SKM-1 (cell line): ENCODE measurements around the gene PLEK2.
"Not testable (repeated sequence)": the region's sequence is repeated elsewhere in the genome, so short reads cannot be mapped to it uniquely, and the experiment has no call there.

Source experiments
- DNase-seq: peaks from one replicate; lab custom pipeline; 2025; ENCODE audit not compliant: unreplicated experiment; lab: John Stamatoyannopoulos, UW

Gene PLEK2

DNA sequence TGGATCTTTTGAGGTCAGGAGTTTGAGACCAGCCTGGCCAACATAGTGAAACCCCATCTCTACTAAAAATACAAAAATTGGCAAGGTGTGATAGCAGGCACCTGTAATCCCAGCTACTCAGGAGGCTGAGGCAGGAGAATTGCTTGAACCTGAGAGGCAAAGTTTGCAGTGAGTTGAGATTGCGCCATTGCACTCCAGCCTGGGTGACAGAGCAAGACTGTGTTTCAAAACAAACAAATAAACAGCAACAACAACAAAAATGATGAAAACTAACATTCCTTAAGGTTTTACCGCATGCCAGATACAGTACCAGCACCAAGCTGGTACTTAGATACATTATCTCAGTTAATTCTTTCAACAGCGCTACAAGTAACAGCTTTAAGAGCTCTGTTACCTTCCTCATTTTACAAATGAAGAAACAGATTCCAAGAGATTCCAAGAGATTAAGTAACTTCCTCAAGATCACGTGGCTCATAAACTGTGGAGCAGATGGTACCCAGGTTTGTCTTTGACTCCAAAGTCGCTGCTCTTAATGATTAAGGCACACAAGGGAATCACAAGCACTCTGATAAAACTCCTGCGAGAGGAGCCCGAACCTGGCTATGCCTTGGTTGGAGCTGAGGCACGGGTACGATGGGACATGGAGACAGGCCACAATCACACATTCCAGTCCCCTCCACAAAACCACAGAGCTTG lies 17.7 kb upstream of the PLEK2 start:
- DNase-seq = no peak

DNA sequence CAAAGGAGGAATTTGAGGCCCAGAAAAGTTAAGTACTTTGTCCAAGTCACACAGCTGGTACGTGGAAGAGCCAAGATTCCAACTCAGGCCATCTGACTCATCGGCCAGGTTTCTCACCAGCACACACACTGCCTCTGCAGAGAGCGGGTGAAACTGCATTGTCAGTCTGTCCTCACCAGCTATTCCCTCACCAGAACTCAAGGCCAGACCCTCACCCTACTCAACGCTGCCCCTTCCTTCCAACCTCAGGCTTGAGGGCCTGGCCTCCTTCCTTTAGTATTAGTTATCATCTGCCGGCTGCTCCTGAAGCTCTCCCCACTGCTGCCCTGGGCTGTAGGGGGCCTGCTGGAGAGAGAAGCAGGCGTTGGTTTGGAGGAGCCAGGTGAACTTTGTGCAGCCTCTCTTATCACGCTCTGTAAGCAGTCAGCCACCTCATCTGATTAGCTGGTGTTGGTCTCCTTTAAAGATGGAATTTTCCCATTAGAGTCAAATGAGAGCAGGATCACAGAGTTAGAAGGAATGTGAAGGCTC lies 16.6 kb upstream of the PLEK2 start:
- DNase-seq = no peak

DNA sequence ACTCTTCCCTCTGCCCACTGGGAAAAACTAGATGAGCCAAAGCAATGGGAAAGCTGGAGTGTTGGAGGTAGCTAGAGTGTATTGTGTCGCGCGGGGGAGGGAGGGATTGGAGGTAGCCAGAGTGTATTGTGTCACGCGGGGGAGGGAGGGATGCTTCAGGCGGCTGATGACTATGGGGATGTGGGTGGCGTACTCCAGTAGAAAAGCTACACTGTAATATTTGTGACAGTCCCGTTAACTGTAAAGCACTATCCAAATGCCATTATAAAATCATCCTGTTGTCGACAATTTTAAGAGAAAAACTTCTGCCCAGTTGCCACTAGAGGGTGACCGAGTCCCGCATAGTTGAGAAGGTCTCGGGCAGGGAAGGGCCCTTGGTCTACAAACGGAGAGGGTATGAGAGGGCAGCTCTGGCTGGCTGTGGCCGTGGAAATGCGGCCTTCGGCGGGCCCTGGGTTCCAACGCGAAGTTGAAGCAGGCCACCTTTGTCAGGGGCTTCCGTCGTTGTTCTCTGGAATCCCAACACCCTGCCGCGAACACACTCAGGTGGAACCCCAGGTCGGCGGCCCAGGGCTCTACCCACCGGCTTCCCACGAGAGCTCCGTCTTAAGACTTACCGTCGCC lies 15.1 kb upstream of the PLEK2 start:
- DNase-seq = peak; percentile 16

DNA sequence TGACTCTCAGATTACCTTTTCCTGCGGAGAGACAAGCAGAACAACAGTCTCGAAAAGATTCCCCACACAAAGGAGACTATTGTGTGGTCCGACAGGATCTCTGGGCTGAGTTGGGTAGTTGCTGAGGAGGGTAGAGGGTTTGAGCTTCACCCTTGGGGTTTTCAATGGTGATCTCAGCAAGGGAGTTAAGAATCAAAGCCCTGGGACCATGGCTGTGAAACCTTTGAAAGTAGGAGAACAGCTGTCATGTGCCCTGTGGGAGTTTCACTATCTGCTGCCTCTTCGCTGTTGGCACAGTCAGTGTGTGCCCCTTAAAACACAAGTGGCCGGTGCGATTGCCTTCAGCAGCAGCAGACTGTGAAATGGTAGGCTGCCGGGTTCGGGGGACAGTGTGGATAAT lies 14.2 kb upstream of the PLEK2 start:
- DNase-seq = no peak

DNA sequence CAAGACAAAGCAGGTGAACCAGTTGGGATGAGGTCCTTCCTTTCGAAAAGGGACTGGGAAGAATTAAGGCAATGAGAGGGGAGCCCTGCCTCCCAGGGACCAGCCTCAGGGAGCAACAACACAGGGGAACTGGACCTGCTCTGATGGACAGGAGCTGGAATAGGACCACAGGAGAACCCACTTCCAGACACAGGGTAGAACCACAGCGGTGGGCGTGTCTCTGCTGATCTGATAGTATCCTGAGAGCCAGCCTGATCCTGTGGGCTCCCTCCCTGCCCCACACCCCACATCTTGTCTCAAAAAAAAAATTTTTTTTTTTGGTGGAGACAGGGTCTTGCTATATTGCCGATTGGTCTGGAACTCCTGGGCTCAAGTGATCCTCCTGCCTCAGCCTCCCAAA lies 13.6 kb upstream of the PLEK2 start:
- DNase-seq = no peak

DNA sequence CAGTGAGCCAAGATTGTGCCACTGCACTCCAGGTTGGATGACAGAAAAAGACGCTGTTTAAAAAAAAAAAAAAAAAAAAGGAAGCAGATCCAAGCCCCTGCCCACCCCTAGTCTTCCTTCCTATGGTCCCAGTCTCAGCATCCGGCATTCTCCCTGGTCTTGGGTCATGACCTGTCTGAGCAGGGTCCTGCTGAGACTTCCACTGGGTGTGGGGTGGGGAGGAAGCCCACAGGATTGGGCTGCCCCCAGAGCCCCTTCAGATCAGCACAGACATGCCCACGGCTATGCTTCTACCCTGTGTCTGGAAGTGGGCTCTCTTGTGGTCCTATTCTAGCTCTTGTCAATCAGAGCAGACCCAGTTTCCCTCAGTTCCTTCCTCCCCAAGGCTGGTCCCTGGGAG lies 12.6 kb upstream of the PLEK2 start:
- no peak for DNase-seq

DNA sequence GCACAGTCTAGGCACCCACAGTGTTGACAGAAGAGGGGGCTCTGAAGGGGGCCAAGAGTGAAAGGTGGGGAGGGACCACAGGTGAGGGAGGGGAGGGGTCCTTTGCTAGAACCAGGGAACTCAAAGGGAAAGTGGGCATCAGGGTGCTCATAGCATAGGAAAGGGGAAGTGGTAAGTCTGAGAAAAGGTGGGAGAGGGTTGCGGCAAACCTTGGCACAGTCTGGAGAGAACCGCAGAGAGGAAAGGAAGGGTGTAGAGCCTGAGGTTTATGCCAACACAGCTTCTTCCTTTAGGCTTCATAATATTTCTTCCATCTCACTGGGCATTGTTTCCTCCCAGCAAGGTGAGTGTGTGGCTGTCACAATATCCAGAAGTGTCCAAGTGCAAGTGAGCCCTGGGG lies 11.5 kb upstream of the PLEK2 start:
- DNase-seq = no peak

DNA sequence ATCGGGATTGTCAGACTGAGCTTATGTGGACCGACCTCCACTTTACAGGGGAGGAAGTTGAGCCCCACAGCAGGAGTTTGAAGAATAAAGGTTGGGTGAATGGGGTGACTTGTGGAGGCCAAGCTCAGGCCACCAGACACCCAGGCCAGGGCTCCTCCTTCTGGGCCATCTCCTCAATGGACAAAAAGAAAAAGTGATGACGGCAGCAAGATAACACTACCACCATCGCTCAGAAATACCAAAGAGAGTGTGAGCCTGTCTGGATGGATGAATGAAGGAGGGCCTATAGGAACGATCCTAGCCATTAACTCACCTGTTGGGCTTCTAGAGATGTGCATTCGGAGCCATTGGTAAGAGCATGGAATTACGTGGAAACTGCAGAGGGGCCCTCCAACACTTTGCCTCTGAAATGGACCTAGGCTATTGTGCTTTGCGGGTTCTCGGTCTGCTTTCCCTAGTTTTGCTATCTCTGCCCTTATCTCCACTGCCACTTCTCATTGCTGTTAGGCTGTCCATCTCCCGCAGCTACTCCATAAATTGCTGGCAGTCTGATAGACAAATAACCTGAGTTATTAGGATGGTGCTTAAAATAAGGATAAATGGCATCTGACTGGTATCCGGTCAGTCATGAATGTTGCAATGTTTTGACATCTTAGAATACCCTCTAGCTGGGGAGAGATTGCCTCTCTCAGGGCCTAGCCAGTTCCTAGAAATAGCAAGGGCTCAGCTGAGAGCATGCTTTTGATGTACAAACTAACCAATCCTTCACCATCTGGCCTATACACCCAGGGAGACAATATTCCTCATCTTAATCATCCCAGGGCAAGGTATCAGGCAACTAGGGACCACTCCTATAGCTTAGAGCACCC lies 9.6 kb upstream of the PLEK2 start:
- DNase-seq = no peak

DNA sequence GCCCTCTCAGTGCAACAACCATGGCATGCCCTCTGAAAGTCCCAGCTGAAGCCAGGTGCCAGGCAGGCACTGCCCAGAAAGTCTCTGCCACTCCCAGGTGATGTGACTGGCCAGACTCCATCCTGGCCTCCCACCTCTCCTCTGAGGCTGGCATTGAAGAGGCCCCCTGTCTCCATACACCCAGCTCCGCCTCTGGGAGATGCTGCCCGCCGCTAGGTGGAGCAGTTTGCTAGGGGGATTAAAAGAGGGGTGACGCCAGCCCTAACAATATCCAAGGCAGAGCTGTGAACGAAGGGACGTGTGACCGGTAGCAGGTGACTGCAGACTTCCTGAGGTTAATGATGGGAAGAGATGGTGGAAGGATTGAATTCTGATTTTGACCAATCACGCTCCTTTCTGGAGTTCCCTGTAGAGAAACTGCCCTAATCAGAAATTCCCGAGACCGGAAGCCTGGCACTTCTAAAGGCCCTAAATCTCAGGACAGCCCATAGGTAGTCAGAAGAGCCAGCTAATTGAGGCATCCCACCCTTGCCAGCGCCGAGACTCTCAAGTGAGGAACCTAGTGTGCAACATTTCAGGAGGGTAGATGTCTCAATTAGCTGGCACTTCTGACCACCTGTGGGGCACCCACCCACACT lies 8.3 kb upstream of the PLEK2 start:
- DNase-seq = no peak

DNA sequence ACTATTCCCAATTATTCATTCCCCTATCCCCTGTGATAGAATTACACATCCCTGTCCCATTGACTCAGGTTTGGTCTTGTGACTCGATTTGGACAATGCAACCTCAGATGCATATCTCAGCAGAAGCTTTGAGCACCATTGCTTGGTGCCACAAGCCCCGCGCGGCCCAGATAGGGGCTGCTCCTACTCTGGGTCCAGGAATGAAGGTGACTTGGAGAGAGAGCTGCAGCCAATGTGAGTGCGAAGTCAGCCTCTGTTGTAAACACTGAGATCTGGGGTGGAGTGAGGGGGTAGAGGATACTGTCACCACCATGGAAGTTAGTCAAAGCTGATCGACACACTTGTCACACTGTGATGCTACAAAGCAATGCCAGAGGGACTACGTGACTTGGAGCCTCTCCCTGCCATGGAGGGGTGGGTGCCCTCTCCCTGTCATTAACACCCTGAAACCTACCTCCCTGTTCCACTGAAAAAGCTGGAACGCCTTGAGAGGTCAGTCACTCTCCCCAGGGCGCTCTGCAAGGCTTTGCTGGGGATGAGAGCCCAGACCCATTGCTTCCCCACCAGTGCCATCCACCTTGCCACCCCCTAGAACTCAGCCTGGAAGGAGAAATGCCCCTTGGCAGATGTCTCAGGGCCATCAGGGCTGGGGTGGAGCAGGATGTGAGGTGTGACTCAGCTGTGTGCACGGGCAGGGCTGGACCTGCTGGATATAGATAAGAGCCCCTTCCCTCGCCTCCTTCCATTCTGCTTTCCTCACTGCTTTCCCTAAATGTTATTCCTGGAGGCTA lies 6.6 kb upstream of the PLEK2 start:
- DNase-seq = no peak

DNA sequence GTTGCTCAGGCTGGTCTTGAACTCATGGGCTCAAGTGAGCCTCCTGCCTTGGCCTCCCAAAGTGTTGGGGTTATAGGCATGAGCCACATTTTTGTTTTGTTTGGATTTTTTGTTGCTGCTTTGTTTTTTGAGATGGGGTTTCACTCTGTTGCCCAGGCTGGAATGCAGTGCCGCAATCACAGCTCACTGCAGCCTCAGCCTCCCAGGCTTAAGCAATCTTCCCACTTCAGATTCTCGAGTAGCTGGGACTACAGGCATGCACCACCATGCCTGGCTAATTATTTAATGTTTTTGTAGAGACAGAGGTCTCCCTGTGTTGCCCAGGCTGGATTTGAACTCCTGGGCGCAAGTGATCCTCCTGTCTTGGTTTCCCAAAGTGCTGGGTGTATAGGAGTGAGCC lies 5.7 kb upstream of the PLEK2 start:
- no peak for DNase-seq

DNA sequence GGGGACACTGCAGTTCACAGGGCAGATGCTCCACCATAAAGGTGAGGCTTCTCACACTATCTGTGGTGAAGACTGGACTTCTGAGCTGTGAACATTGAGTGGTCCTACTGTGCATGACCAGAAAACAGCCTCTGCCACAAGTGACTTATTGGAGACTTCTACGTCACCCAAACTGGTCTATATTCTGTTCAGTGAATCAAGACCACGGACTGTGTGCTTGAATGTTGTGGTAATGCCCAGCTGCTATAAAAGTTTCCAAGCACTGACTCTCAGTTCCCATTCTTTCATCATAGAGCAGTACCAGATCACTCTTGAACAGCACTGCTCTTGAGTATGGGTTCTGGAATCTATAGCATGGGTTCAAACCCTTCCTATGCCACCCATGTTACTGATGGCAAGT lies 4.8 kb upstream of the PLEK2 start:
- no peak for DNase-seq

DNA sequence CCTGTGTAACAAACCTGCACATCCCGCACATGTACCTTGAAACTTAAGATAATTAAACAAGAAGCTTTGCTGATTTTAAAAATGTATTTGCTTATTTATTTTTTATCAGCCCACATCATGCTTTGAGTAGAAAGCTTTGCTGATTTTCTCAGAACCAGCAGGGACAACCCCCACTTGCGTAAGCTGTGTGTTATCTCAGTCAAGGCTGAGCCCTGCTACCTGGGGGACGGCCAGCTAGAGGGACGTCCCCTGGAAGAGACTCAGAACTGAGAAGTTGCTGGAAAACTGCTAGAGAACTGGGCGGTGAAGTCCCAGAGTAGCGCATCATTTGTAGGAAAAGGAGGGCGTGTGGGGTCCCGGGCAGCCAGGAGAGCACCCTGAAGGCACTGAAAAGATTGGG lies 4.1 kb upstream of the PLEK2 start:
- no peak for DNase-seq

DNA sequence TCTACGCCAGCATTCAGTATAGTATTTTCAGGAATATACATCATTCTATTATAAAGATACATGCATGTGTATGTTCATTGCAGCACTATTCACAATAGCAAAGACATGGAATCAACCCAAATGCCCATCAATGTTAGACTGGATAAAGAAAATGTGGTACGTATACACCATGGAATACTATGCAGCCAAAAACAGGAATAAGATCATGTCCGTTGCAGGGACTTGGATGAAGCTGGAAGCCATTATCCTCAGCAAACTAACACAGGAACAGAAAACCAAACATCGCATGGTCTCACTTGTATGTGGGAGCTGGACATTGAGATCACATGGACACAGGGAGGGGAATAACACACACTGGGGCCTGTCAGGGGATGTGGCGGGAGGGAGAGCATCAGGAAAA lies 3.6 kb upstream of the PLEK2 start:
- DNase-seq = not testable (repeated sequence)

DNA sequence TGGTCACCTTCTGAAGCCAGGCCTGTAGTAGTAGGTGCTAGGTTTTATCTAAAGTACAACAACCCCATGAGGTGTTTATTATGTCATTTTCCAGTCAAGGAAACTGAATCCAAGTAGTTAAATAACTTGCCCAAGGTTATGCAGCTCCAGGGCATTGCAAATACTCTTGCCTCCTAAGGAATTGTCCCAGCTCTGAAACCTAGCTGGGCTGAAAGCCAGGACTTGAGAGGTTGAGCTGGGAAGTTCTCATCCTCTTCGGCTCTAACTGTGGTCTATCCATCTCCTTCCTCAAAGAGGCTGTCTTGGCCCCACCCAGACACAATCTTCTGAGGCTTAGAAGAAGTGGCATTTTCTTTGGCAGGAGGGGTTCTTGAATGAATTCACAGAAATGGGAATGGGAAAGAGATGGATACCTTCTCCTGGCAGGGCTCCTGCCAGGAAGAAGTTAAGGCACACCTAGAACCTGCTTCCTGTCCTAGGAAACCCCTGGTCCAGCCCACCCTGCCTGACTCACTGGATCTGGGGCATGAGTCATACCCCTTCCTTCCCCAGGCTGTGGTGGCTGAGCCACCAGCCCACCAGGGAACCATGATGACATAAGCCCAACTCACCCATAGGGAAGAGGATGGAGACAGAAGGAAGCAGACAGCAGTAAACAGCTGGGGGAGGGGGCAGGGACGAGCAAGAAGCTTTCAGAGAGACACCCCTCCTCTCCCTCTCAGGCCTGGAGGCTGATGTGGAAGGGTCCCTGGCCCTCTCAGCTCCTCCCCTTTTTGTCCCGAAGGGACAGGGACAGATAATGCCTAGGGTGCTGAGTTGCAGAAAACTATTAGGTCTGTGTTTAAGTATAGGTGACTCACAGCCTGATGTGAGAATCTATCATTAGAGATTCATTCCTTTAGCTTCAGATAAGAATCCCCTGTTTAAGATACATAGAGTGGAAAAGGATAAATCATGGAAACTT lies 2.1 kb upstream of the PLEK2 start:
- DNase-seq = no peak

DNA sequence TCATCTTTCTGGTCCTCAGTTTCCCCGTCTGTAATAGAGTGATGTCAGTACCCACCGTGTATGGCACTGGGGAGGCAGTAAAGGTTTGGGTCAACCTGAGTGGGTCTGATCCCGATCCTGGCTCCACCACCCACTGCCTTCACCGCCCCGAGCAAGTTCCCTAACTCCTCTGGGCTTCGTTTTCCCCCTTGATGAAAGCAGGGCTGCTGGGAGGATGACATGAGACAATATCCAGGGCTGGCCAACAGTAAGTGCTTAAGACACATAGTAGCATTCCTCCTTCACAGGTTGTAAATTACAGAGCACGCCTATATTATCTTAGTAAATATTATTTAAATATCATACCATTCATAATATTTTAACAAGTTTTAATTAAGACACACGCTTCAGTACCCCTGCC lies 595 bp downstream of the PLEK2 start:
- DNase-seq = no peak

DNA sequence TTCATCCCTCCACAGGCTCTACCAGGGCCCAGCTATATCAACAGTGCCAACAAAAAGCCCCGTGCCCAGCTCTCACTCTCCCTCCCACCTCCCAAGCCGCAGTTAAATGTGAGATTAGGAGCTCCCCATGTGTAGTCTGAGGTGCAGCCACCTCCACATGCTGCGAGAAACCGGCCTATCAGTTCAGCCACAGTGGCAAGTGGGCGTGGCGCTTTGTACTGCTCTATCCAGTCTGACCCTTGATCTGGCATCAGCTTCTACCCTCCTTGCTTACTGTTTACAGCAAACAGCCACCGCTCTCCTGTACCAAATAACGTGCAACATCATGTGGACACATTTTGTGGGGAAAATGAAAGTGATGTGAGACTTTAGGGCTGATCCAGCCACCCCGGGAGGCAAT lies 1.7 kb downstream of the PLEK2 start:
- DNase-seq = no peak

DNA sequence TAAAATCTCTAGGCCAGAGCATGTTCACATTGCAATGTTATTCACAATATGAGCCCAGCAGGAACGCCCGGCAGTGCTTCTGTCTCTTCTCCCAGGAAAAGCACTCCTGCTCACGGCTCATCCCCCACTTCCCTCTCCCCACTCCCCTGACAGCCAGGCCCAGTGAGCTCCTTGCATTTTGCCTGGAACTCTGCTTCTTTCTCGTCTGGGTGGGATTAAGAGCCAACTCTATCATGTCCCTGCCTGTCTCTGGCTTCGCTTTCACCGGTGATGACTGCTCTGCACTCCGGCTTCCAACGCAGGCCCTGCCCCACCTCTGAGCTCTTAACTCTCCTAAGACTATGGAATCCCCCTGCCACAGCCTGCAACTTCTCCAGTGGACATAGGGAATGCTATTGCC lies 2.5 kb downstream of the PLEK2 start:
- no peak for DNase-seq

DNA sequence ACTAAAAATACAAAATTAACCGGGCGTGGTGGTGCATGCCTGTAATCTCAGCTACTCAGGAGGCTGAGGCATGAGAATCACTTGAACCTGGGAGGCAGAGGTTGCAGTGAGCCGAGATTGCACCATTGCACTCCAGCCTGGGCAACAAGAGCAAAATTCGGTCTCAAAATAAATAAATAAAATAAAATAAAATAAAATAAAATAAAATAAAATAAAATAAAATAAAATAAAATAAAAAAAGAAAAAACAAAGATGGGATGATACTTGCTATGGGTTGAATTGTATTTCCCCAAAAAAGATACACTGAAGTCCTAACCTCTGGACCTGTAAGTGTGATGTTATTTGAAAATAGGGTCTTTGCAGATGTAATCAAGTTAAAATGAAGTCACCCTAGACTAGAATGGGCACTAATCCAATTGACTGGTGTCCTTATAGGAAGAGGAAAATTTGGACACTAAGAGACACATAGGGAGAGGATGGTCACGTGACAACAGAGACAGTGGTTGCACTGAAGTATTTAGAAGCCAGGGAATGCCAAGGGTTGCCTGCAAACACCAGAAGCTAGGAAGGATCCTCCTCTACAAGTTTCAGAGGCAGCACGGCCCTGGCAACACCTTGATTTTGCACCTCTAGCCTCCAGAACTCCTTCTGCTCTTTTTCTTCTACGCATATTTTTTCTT lies 3.7 kb downstream of the PLEK2 start:
- not testable (repeated sequence) for DNase-seq
